AG10803 (cell line): ENCODE results near the gene TUT4.

Source experiments
- DNase-seq: peaks from one replicate; pipeline ENCODE4 v3.0.0; 2010; ENCODE audit warnings: low read depth
- H3K4me3 ChIP-seq: 2 replicates; pipeline ENCODE4 v1.5.1; 2011; ENCODE audit warnings: mild to moderate bottlenecking, low read length, control low read depth
- CTCF ChIP-seq: conservative IDR thresholded peaks from 2 replicates; pipeline ENCODE4 v1.5.1; 2011; ENCODE audit warnings: mild to moderate bottlenecking, low read length, control low read depth, inconsistent platforms

The TUT4 gene

GRCh38 chr1:52454779-52455178 lies 98.1 kb downstream of the TUT4 start:
- no peak for TF ChIP-seq CTCF
- DNase-seq, result no peak

GRCh38 chr1:52454127-52454526 lies 98.8 kb downstream of the TUT4 start:
- DNase-seq, result no peak
- H3K4me3 ChIP-seq, result no peak overlapping the region
- TF ChIP-seq CTCF, result no peak

More at GRCh38 chr1:52454779-52455178, 98.1 kb downstream of the TUT4 start:
- H3K4me3 ChIP-seq, result no peak overlapping the region

- H3K4me3 ChIP-seq, result no peak overlapping the region
- DNase-seq, result no peak
- no peak for TF ChIP-seq CTCF
Observed at GRCh38 chr1:52444463-52444862, 108.4 kb downstream of the TUT4 start.

- no peak for DNase-seq
- no peak overlapping the region for H3K4me3 ChIP-seq
Observed at GRCh38 chr1:52439976-52440375, 112.9 kb downstream of the TUT4 start.

GRCh38 chr1:52436817-52437216 lies 116.1 kb downstream of the TUT4 start:
- no peak for TF ChIP-seq CTCF
- H3K4me3 ChIP-seq, result no peak overlapping the region
- no peak for DNase-seq

More at GRCh38 chr1:52439976-52440375, 112.9 kb downstream of the TUT4 start:
- no peak for TF ChIP-seq CTCF

GRCh38 chr1:52435650-52436049 lies 117.2 kb downstream of the TUT4 start:
- no peak for TF ChIP-seq CTCF
- H3K4me3 ChIP-seq, result no peak overlapping the region

GRCh38 chr1:52435211-52435610 lies 117.7 kb downstream of the TUT4 start:
- no peak for DNase-seq
- no peak overlapping the region for H3K4me3 ChIP-seq
- no peak for TF ChIP-seq CTCF

More at GRCh38 chr1:52435650-52436049, 117.2 kb downstream of the TUT4 start:
- DNase-seq, result no peak
